SJSA1 (cell line): Measurements from ENCODE around the gene ADK. TPM values are rescaled to one million over a fixed set of nuclear protein-coding genes. Genes with fewer than 3 reads are reported as not detected.
A peak's percentile ranks its signal among the peaks of the same experiment; 100 is the strongest.

Experiments
- DNase-seq, 2 experiments: peaks; one replicate each; pipeline ENCODE4 v3.0.0-alpha.2; 2015 to 2020; ENCODE audit warnings: low spot score in 2 of 2, low read depth in 1 of 2
- H3K27ac ChIP-seq: fragments of 250-450 bp; sonication (Bioruptor Pico); 2 replicates; pipeline ENCODE4 v1.5.1; 2020; ENCODE audit warnings: mild to moderate bottlenecking, moderate library complexity
- H3K27me3 ChIP-seq: fragments of 250-450 bp; sonication (Bioruptor Pico); replicated peaks from 2 replicates; pipeline ENCODE4 v1.5.1; 2020; ENCODE audit warnings: mild to moderate bottlenecking, moderate library complexity
- H3K36me3 ChIP-seq: fragments of 250-450 bp; sonication (Bioruptor Pico); 2 replicates; pipeline ENCODE4 v1.5.1; 2020; ENCODE audit warnings: mild to moderate bottlenecking
- H3K4me1 ChIP-seq: fragments of 250-450 bp; sonication (Bioruptor Pico); replicated peaks from 2 replicates; pipeline ENCODE4 v1.6.1; 2021; ENCODE audit warnings: mild to moderate bottlenecking
- H3K4me3 ChIP-seq: fragments of 250-450 bp; sonication (Bioruptor Pico); 2 replicates; pipeline ENCODE4 v1.5.1; 2020; ENCODE audit warnings: mild to moderate bottlenecking
- H3K9me3 ChIP-seq: fragments of 250-450 bp; sonication (Bioruptor Pico); replicated peaks from 2 replicates; pipeline ENCODE4 v1.5.1; 2020; ENCODE audit warnings: mild to moderate bottlenecking
- total RNA-seq: library from RNA; depleted of rRNA; stranded (reverse); fragments of >200 nt; shearing (Covaris generic); gene quantifications from 2 replicates; pipeline ENCODE4 v1.2.3, GENCODE V29; 2014

ADK gene
- total RNA-seq, 1 experiment from 2014 or later: 63.0 TPM

- Histone ChIP-seq H3K4me3 (no peak overlapping the region), H3K9me3 (no peaks in the 10 kb centered on the region), H3K27ac (no peak overlapping the region), H3K27me3 (no peaks in the 10 kb centered on the region), H3K36me3 (peaks cover 4% of the 10 kb centered on the region; the same call in 1 of the 2 replicates), H3K4me1 (no peaks in the 10 kb centered on the region)
- no peak for DNase-seq
Measured at GRCh38 chr10:74406006-74406405, 255.0 kb downstream of the ADK start.

DNA sequence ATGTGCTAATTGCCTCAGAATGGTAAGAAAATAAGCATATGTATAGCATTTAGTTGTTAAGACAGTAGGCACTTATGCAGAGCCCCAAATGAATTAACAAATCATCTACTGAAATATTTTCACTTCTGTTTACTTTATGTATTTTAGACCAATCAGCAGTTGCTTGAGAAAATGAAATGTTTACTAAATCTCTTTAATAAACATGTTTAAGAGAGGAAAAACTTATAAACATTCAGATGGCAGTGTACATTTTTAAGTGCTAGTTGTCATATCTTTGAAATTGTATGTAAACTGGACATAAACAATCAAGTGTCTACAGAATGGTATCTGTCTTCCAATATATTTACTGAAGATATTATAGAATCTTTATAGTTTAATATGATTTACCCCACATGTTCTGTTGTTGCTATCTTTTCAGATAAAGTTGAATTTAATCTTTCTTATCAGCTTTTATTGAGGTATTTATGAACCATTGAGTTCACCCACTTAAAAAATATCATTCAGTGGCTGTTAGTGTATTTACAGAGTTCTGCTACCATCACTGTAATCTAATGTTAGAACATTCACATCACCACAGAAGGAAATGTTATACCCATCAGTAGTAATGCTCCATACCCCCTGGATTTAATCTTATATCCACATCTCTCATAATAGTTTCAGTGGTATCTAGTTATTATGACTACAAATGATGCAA is 264.3 kb downstream of the ADK start:
- H3K9me3 ChIP-seq: no peaks in the 10 kb centered on the region
- peaks cover 6% of the 10 kb centered on the region; the same call in 1 of the 2 replicates for H3K36me3 ChIP-seq
- no peaks in the 10 kb centered on the region for H3K27me3 ChIP-seq
- no peak overlapping the region for H3K27ac ChIP-seq
- no peak overlapping the region for H3K4me3 ChIP-seq
- no peaks in the 10 kb centered on the region for H3K4me1 ChIP-seq
- no peak for DNase-seq

GRCh38 chr10:74417397-74417796 is 266.4 kb downstream of the ADK start:
- H3K4me1 ChIP-seq: no peaks in the 10 kb centered on the region
- H3K9me3 ChIP-seq: no peaks in the 10 kb centered on the region
- DNase-seq: no peak
- H3K36me3 ChIP-seq: no peaks in the 10 kb centered on the region; the same call in 1 of the 2 replicates
- no peak overlapping the region for H3K27ac ChIP-seq
- H3K4me3 ChIP-seq: no peak overlapping the region
- H3K27me3 ChIP-seq: no peaks in the 10 kb centered on the region

- Histone ChIP-seq H3K4me1 (no peaks in the 10 kb centered on the region), H3K36me3 (no peaks in the 10 kb centered on the region), H3K4me3 (no peak overlapping the region), H3K9me3 (no peaks in the 10 kb centered on the region), H3K27ac (no peak overlapping the region), H3K27me3 (no peaks in the 10 kb centered on the region)
- no peak for DNase-seq
Measured at GRCh38 chr10:74418285-74418872, 267.4 kb downstream of the ADK start.

DNA sequence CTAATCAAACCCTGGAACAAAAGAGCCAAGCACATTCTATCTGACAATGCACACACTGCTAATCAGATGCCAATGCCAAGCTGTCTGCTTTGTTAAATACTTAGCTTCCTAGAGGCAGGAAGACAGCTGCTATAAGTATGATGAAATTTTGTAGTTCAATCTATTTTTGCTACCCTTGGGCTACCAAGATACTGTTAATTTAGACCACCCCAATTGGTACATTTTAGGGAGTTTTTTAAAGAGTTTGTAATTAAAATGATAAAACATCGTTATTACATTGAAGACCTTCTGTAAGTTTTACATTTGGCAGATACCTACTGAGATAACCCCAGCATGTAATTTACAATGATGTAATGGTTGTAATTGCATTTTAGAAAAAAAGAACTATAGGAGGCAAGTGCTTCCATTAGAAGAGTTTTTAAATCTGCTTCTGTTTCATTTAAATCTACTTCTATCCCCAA is 268.5 kb downstream of the ADK start:
- no peak for DNase-seq
- no peaks in the 10 kb centered on the region for H3K4me1 ChIP-seq
- H3K27me3 ChIP-seq: no peaks in the 10 kb centered on the region
- no peak overlapping the region for H3K27ac ChIP-seq
- no peak overlapping the region for H3K4me3 ChIP-seq
- H3K36me3 ChIP-seq: no peaks in the 10 kb centered on the region
- H3K9me3 ChIP-seq: no peaks in the 10 kb centered on the region

DNA sequence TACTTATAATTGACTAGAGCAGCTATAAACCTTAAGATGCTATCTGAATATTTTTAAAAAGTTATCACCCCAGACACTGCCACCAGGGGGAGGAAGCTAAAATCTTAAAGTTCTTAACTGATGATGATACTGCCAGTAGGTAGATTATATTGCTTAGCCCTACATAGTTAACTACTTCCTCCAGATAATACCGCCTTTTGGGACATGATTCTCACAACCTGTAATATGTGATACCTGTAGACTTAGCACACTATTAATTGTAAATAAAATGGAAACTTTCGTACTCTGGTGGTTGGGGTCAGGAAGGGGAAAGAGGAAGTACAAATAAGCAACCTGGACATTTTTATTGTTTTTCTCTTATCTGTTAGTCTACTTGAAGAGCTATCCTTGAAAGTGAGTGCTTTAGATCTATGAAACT is 268.9 kb downstream of the ADK start:
- Histone ChIP-seq H3K4me1 (no peaks in the 10 kb centered on the region), H3K36me3 (no peaks in the 10 kb centered on the region), H3K27me3 (no peaks in the 10 kb centered on the region), H3K27ac (no peak overlapping the region), H3K4me3 (no peak overlapping the region), H3K9me3 (no peaks in the 10 kb centered on the region)
- peak in 1 of 2 experiments; percentile 23 for DNase-seq

DNA sequence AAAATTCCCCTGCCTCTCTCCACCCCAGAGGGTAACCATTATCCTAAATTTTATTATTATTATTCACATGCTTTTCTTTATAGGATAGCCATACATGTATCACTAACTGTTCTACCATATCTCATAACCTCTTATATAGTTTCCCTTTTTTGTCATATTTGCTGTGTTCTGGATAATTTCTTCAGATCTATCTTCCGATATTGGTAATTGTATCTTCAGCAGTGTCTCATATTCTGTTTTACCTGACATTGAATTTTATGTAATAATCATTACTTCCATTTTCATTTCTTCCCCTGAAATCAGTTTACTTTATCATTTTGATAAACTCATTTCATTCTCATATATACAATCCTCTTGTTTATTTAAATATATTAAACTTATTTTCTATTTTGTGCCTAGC is 273.5 kb downstream of the ADK start:
- Histone ChIP-seq H3K27ac (no peak overlapping the region), H3K4me3 (no peak overlapping the region), H3K9me3 (no peaks in the 10 kb centered on the region), H3K4me1 (no peaks in the 10 kb centered on the region), H3K27me3 (no peaks in the 10 kb centered on the region), H3K36me3 (no peaks in the 10 kb centered on the region)
- no peak for DNase-seq

GRCh38 chr10:74425456-74426001 is 274.5 kb downstream of the ADK start:
- H3K4me3 ChIP-seq: no peak overlapping the region
- no peaks in the 10 kb centered on the region for H3K4me1 ChIP-seq
- H3K36me3 ChIP-seq: no peaks in the 10 kb centered on the region
- H3K27ac ChIP-seq: no peak overlapping the region
- no peaks in the 10 kb centered on the region for H3K9me3 ChIP-seq
- DNase-seq: no peak
- no peaks in the 10 kb centered on the region for H3K27me3 ChIP-seq

DNA sequence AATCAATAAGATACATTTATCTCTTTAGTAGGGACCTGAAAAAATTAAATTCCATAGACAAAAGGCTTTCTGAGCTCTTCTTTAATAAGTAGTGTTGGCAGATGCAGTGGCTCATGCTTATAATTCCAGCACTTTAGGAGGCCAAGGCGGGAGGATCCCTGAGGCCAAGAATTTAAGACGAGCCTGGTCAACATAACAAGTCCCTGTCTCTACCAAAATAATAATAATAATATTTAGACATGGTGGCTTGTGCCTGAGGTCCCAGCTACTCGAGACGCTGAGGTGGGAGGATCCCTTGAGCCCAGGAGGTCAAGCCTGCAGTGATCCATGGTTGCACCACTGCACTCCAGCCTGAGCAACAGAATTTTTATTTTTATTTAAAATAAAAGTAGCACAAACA is 280.8 kb downstream of the ADK start:
- no peak for DNase-seq
- Histone ChIP-seq H3K27me3 (no peaks in the 10 kb centered on the region), H3K36me3 (no peaks in the 10 kb centered on the region), H3K4me3 (no peak overlapping the region), H3K4me1 (peaks cover 19% of the 10 kb centered on the region), H3K9me3 (no peaks in the 10 kb centered on the region), H3K27ac (no peak overlapping the region)

GRCh38 chr10:74432841-74433594 is 282.0 kb downstream of the ADK start:
- Histone ChIP-seq H3K36me3 (no peaks in the 10 kb centered on the region), H3K4me1 (peaks cover 26% of the 10 kb centered on the region), H3K27ac (peak overlapping the region; percentile 18), H3K9me3 (no peaks in the 10 kb centered on the region), H3K4me3 (no peak overlapping the region), H3K27me3 (no peaks in the 10 kb centered on the region)
- DNase-seq: peak in 1 of 2 experiments; percentile 54

DNA sequence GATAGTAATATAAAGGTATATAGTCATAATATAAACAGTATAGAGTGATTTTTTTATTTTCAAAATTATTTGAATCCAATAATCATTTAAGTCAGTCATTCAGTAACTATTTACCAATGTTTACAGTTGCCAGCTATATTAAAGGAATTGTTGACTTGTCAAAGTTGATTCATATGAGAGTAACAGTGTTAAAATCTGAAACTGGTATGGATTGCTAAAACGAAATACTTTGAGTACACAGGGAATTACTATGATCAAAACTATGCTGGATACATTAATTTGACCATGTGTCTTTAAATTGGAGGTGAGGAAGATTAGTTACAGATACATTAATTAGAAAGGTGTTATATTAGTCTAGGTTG is 282.6 kb downstream of the ADK start:
- Histone ChIP-seq H3K4me3 (no peak overlapping the region), H3K27me3 (no peaks in the 10 kb centered on the region), H3K27ac (0 out of 2 replicates have a peak overlapping the region, but pooled peaks have one; percentile 18)

DNA sequence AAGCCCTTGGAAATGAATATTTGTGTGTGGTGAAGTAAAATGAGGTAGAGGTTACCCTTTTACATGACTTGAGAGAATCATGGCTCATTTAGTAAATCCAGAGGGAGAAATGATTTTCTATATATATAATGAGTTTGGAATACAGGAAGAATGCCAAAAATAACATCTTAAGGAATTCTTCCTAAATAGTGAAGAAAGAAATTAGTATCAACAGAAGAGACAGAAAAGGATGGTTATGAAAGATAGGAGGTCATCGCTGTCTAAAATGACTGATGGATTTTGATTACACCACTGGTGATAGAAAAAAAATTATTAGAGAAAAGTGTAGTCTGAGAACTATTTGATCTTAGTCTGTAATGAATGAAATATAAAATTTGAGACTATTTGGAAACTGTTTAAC is 283.0 kb downstream of the ADK start:
- DNase-seq: no peak
- no peaks in the 10 kb centered on the region for H3K9me3 ChIP-seq
- no peak overlapping the region for H3K4me3 ChIP-seq
- peaks cover 26% of the 10 kb centered on the region for H3K4me1 ChIP-seq
- H3K36me3 ChIP-seq: no peaks in the 10 kb centered on the region
- H3K27me3 ChIP-seq: no peaks in the 10 kb centered on the region
- H3K27ac ChIP-seq: no peak overlapping the region

More for the DNA sequence above, 282.6 kb downstream of the ADK start:
- Histone ChIP-seq H3K4me1 (peaks cover 26% of the 10 kb centered on the region), H3K9me3 (no peaks in the 10 kb centered on the region), H3K36me3 (no peaks in the 10 kb centered on the region)
- DNase-seq: no peak

DNA sequence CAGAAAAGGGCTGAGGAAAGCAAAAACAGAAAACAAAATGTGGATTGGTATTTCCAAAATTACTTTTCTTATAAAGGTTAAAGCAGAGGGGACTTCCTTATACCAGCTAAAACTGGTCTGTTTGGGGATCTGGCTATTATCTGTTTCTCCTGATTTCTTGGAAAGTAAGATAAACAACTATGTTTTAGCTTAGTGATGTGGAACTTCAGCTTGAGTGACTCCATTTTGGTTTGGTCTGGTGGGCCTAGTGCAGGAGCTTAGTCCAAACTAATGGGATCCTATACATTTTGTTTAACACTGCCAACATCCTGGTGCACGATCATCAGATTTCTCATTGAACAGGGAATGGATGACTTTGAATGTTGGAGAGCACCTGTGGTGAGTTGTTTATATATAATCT is 283.5 kb downstream of the ADK start:
- H3K36me3 ChIP-seq: no peaks in the 10 kb centered on the region
- H3K27ac ChIP-seq: no peak overlapping the region
- no peaks in the 10 kb centered on the region for H3K9me3 ChIP-seq
- no peak for DNase-seq
- no peak overlapping the region for H3K4me3 ChIP-seq
- H3K27me3 ChIP-seq: no peaks in the 10 kb centered on the region
- peaks cover 26% of the 10 kb centered on the region for H3K4me1 ChIP-seq
